ENCODE measurements around the gene MYO7B. TPM values are rescaled to one million over a fixed set of nuclear protein-coding genes. Genes with fewer than 3 reads are reported as not detected.

The MYO7B gene
- total and polyA plus RNA-seq, 2 donors (not counting 1 experiment from before 2014, with no cell fraction given) = under 0.01 TPM; not detected in 1

DNA sequence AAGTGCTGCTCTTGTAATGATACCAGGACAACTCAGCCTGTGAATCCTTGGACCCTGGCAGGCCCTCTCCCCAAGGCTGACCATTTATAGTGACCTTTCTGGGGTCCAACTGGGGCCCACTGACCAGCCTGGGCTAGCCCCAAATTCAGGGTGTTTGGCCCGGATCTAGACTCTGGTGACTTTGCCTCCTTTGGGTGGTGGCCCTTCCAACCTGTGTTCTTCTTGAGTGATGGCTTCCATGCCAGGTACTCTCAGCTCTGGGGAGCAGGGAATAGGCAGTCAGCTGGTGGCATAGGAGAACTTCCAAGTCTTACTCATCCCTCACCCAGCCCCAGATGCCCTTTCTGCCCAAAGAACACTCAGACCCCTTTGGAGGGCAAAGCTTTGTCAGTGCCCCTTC, 10.3 kb downstream of the MYO7B start:
- Histone ChIP-seq H4K20me1 (ENCODE audit: control insufficient read depth, extremely low read depth, insufficient read depth, low read length) (no peaks in the 10 kb centered on the region), H3K79me2 (ENCODE audit: control insufficient read depth, insufficient read depth, low read length) (no peaks in the 10 kb centered on the region), H3K9ac (ENCODE audit: insufficient read depth, low read length) (no peak overlapping the region), H3K27ac (ENCODE audit: insufficient read depth, low read length) (no peak overlapping the region), H3K4me1 (ENCODE audit: control insufficient read depth, extremely low read depth, insufficient read depth, low read length) (no peaks in the 10 kb centered on the region), H3K4me2 (ENCODE audit: extremely low read depth, insufficient read depth, low read length) (no peak overlapping the region), H3K36me3 (ENCODE audit: control insufficient read depth, insufficient read depth, low read length) (no peaks in the 10 kb centered on the region), H3K4me3 (replicated peaks in 1 of 4; ENCODE audit: control extremely low read depth in 1 of 4, insufficient read depth in 1 of 4, low read depth in 3 of 4, low read length in 4 of 4) (no peak overlapping the region), H2AFZ (ENCODE audit: low read length) (no peak overlapping the region), H3K27me3 (ENCODE audit: control insufficient read depth, insufficient read depth, low read length) (peaks cover 32% of the 10 kb centered on the region), H3K9me3 (ENCODE audit: control insufficient read depth, insufficient read depth, low read depth, low read length) (no peaks in the 10 kb centered on the region)
- no peak for DNase-seq (ENCODE audit: low read depth in 2 of 2)
- TF ChIP-seq, protein P1, sequence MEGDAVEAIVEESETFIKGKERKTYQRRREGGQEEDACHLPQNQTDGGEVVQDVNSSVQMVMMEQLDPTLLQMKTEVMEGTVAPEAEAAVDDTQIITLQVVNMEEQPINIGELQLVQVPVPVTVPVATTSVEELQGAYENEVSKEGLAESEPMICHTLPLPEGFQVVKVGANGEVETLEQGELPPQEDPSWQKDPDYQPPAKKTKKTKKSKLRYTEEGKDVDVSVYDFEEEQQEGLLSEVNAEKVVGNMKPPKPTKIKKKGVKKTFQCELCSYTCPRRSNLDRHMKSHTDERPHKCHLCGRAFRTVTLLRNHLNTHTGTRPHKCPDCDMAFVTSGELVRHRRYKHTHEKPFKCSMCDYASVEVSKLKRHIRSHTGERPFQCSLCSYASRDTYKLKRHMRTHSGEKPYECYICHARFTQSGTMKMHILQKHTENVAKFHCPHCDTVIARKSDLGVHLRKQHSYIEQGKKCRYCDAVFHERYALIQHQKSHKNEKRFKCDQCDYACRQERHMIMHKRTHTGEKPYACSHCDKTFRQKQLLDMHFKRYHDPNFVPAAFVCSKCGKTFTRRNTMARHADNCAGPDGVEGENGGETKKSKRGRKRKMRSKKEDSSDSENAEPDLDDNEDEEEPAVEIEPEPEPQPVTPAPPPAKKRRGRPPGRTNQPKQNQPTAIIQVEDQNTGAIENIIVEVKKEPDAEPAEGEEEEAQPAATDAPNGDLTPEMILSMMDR (conservative IDR thresholded peaks at IDR 0.05 in 1 of 2, IDR thresholded peaks at IDR 0.05 in 1 of 2; ENCODE audit: low read depth in 1 of 2, low read length in 2 of 2) = no peak
- no peak for TF ChIP-seq EZH2 (IDR thresholded peaks at IDR 0.05; ENCODE audit: low read length, missing control alignments)

- Histone ChIP-seq H3K27ac (ENCODE audit: insufficient read depth, low read length) (no peak overlapping the region), H3K36me3 (ENCODE audit: control insufficient read depth, insufficient read depth, low read length) (no peaks in the 10 kb centered on the region), H3K27me3 (ENCODE audit: control insufficient read depth, insufficient read depth, low read length) (peaks cover 29% of the 10 kb centered on the region), H3K9me3 (ENCODE audit: control insufficient read depth, insufficient read depth, low read depth, low read length) (no peaks in the 10 kb centered on the region), H4K20me1 (ENCODE audit: control insufficient read depth, extremely low read depth, insufficient read depth, low read length) (no peaks in the 10 kb centered on the region), H3K79me2 (ENCODE audit: control insufficient read depth, insufficient read depth, low read length) (no peaks in the 10 kb centered on the region), H3K4me2 (ENCODE audit: extremely low read depth, insufficient read depth, low read length) (no peak overlapping the region), H2AFZ (ENCODE audit: low read length) (no peak overlapping the region), H3K4me3 (replicated peaks in 1 of 4; ENCODE audit: control extremely low read depth in 1 of 4, insufficient read depth in 1 of 4, low read depth in 3 of 4, low read length in 4 of 4) (no peak overlapping the region), H3K4me1 (ENCODE audit: control insufficient read depth, extremely low read depth, insufficient read depth, low read length) (no peaks in the 10 kb centered on the region), H3K9ac (ENCODE audit: insufficient read depth, low read length) (no peak overlapping the region)
- no peak for DNase-seq (ENCODE audit: low read depth in 2 of 2)
- TF ChIP-seq, protein P1 (conservative IDR thresholded peaks at IDR 0.05 in 1 of 2, IDR thresholded peaks at IDR 0.05 in 1 of 2; ENCODE audit: low read depth in 1 of 2, low read length in 2 of 2) = no peak
- TF ChIP-seq EZH2 (IDR thresholded peaks at IDR 0.05; ENCODE audit: low read length, missing control alignments) = no peak
Measured at GRCh38 chr2:127546797-127547196, 11.3 kb downstream of the MYO7B start.

- H4K20me1 ChIP-seq (ENCODE audit: control insufficient read depth, extremely low read depth, insufficient read depth, low read length) = no peaks in the 10 kb centered on the region
- H3K27ac ChIP-seq (ENCODE audit: insufficient read depth, low read length) = no peak overlapping the region
- DNase-seq (ENCODE audit: low read depth in 2 of 2) = no peak
- H3K4me2 ChIP-seq (ENCODE audit: extremely low read depth, insufficient read depth, low read length) = no peak overlapping the region
- H3K4me3 ChIP-seq (replicated peaks in 1 of 4; ENCODE audit: control extremely low read depth in 1 of 4, insufficient read depth in 1 of 4, low read depth in 3 of 4, low read length in 4 of 4) = no peak overlapping the region
- TF ChIP-seq, protein P1 (conservative IDR thresholded peaks at IDR 0.05 in 1 of 2, IDR thresholded peaks at IDR 0.05 in 1 of 2; ENCODE audit: low read depth in 1 of 2, low read length in 2 of 2) = no peak
- TF ChIP-seq EZH2 (IDR thresholded peaks at IDR 0.05; ENCODE audit: low read length, missing control alignments) = no peak
- H3K4me1 ChIP-seq (ENCODE audit: control insufficient read depth, extremely low read depth, insufficient read depth, low read length) = no peaks in the 10 kb centered on the region
- no peaks in the 10 kb centered on the region for H3K9me3 ChIP-seq (ENCODE audit: control insufficient read depth, insufficient read depth, low read depth, low read length)
- H3K36me3 ChIP-seq (ENCODE audit: control insufficient read depth, insufficient read depth, low read length) = no peaks in the 10 kb centered on the region
- no peak overlapping the region for H2AFZ ChIP-seq (ENCODE audit: low read length)
- H3K9ac ChIP-seq (ENCODE audit: insufficient read depth, low read length) = no peak overlapping the region
- no peaks in the 10 kb centered on the region for H3K79me2 ChIP-seq (ENCODE audit: control insufficient read depth, insufficient read depth, low read length)
- H3K27me3 ChIP-seq (ENCODE audit: control insufficient read depth, insufficient read depth, low read length) = peaks cover 29% of the 10 kb centered on the region
Measured at GRCh38 chr2:127551221-127551930, 15.9 kb downstream of the MYO7B start.
